Body of pancreas (tissue), 4 donors: ENCODE measurements around the gene TRPM5. TPM values are rescaled to one million over a fixed set of nuclear protein-coding genes. Genes with fewer than 3 reads are reported as not detected.

Experiments
- ATAC-seq: fragments of 150-250 bp; one replicate; pipeline ENCODE4 v1.9.1; 2016
- DNase-seq, 4 donors: peaks; one replicate each; pipeline ENCODE4 v3.0.0-alpha.2; 2019
- H3K27ac ChIP-seq, 4 donors: fragments of 200-600 bp; sonication (generic); 1 replicate in 3 of 4; 2 replicates in 1 of 4; pipeline versions ENCODE4 v1.5.1 to v1.6.1; 2016 to 2019; ENCODE audit warnings: mild to moderate bottlenecking in 1 of 4, mixed read lengths in 1 of 4, moderate library complexity in 1 of 4
- H3K27me3 ChIP-seq, 2 donors: fragments of 200-600 bp; sonication (generic); one replicate each; pipeline ENCODE4 v1.6.0; 2016; ENCODE audit warnings: mild to moderate bottlenecking in 1 of 2
- H3K36me3 ChIP-seq, 2 donors: fragments of 200-600 bp; sonication (generic); replicated peaks in 1 of 2; 2 replicates each; pipeline ENCODE4 v1.5.1; 2016; ENCODE audit warnings: low read depth in 2 of 2; ENCODE audit not compliant: insufficient read depth in 1 of 2
- H3K4me1 ChIP-seq: fragments of 200-600 bp; sonication (generic); one replicate; pipeline ENCODE4 v1.6.0; 2016
- H3K4me3 ChIP-seq, 2 donors: fragments of 200-600 bp; sonication (generic); 1 replicate in 1 of 2; 2 replicates in 1 of 2; pipeline ENCODE4 v1.5.1; 2016 to 2019
- H3K9me3 ChIP-seq, 3 donors: fragments of 200-600 bp; sonication (generic); 1 replicate in 2 of 3; 2 replicates in 1 of 3; pipeline ENCODE4 v1.5.1; 2016
- CTCF ChIP-seq, 7 experiments: fragments of 450-650 bp in 4 of 7; fragments of 200-600 bp in 3 of 7; sonication (generic) in 3 of 7; IDR thresholded peaks; one replicate each; pipeline ENCODE4 v1.5.1; 2016 to 2019; ENCODE audit warnings: antibody characterized with exemption in 7 of 7
- POLR2A ChIP-seq, 3 donors: fragments of 450-650 bp; IDR thresholded peaks; one replicate each; pipeline ENCODE4 v1.6.1; 2016; ENCODE audit warnings: antibody characterized with exemption in 3 of 3, mild to moderate bottlenecking in 2 of 3
- WGBS, 2 donors: methylation state at CpG; one replicate each; pipeline ENCODE4 v1.1.5; 2017; 5-methylcytosine and 5-hydroxymethylcytosine counted together
- intact Hi-C: fragments of 100-400 bp; cut with DNase I; formaldehyde crosslinking; loops from one replicate; pipeline ENCODE4 v1.15.1; 2023
- total RNA-seq, 2 donors: library from RNA; depleted of rRNA; stranded (reverse); fragments of >200 nt; gene quantifications; one replicate each; pipeline ENCODE4 v1.1.0, GENCODE V29; 2016

The TRPM5 gene
- total RNA-seq, 2 donors from 2014 or later = under 0.01 to 2.6 TPM

- no peaks in the 10 kb centered on the region for H3K36me3 ChIP-seq
- TF ChIP-seq CTCF (IDR thresholded peaks at IDR 0.05) (no peak), POLR2A (IDR thresholded peaks at IDR 0.05) (no peak)
- no peaks in the 10 kb centered on the region for H3K9me3 ChIP-seq
- ATAC-seq = no peak
- no peaks in the 10 kb centered on the region for H3K4me1 ChIP-seq
- intact Hi-C loops = no loop called here
- H3K27ac ChIP-seq = no peak overlapping the region
- WGBS, 2 donors = 21 to 35% methylated on average over 14 to 41 of the region's 42 CpGs
- H3K27me3 ChIP-seq = no peaks in the 10 kb centered on the region
- no peak overlapping the region for H3K4me3 ChIP-seq
- DNase-seq = no peak
These were observed 34.5 kb downstream of the TRPM5 start for GRCh38 chr11:2409611-2410468.

- intact Hi-C loops = no loop called here
- no peaks in the 10 kb centered on the region for H3K9me3 ChIP-seq
- no peaks in the 10 kb centered on the region for H3K36me3 ChIP-seq
- WGBS, 2 donors = 10 to 47% methylated on average over 3 to 16 of the region's 16 CpGs
- TF ChIP-seq POLR2A (IDR thresholded peaks at IDR 0.05) (no peak), CTCF (IDR thresholded peaks at IDR 0.05) (no peak)
- ATAC-seq = no peak
- no peak for DNase-seq
- no peaks in the 10 kb centered on the region for H3K4me1 ChIP-seq
- H3K27me3 ChIP-seq = no peaks in the 10 kb centered on the region
- H3K27ac ChIP-seq = no peak overlapping the region
- no peak overlapping the region for H3K4me3 ChIP-seq
These were observed 35.2 kb downstream of the TRPM5 start for GRCh38 chr11:2409126-2409525.

GRCh38 chr11:2408671-2409070 is 35.6 kb downstream of the TRPM5 start:
- ATAC-seq = no peak
- whole genome bisulfite sequencing, 2 donors = 38 to 53% methylated on average over 4 to 10 of the region's 11 CpGs
- Histone ChIP-seq H3K36me3 (peaks cover 0 to 2% of the 10 kb centered on the region in 2 donors), H3K9me3 (no peaks in the 10 kb centered on the region), H3K27me3 (no peaks in the 10 kb centered on the region), H3K4me3 (no peak overlapping the region), H3K4me1 (no peaks in the 10 kb centered on the region), H3K27ac (no peak overlapping the region)
- no peak for TF ChIP-seq POLR2A (IDR thresholded peaks at IDR 0.05)
- TF ChIP-seq CTCF (IDR thresholded peaks at IDR 0.05) = no peak
- DNase-seq = no peak
- intact Hi-C loops = no loop called here

- H3K27me3 ChIP-seq = no peaks in the 10 kb centered on the region
- 66 to 77% methylated on average over 10 to 24 of the region's 24 CpGs for WGBS, 2 donors
- no peak for TF ChIP-seq POLR2A (IDR thresholded peaks at IDR 0.05)
- TF ChIP-seq CTCF (IDR thresholded peaks at IDR 0.05) = no peak
- no peaks in the 10 kb centered on the region for H3K9me3 ChIP-seq
- no peak for DNase-seq
- intact Hi-C loops = no loop called here
- no peak overlapping the region for H3K4me3 ChIP-seq
- peaks cover 5% of the 10 kb centered on the region for H3K4me1 ChIP-seq
- H3K27ac ChIP-seq = no peak overlapping the region
- H3K36me3 ChIP-seq = peaks cover 0 to 10% of the 10 kb centered on the region in 2 donors
- ATAC-seq = no peak
These were observed 37.4 kb downstream of the TRPM5 start for GRCh38 chr11:2406878-2407410.
